Type B pancreatic cell (in vitro differentiated cells): ENCODE measurements around the gene JAKMIP2. TPM values are rescaled to one million over a fixed set of nuclear protein-coding genes. Genes with fewer than 3 reads are reported as not detected.

ENCODE experiments used
- DNase-seq: peaks from one replicate; pipeline ENCODE4 v3.0.0; 2021; ENCODE audit warnings: mixed read lengths; ENCODE audit not compliant: unreplicated experiment; ENCODE audit errors: extremely low spot score
- H3K27ac Mint-ChIP-seq: 2 replicates; pipeline ENCODE4 v1.8.0; 2021; ENCODE audit warnings: mild to moderate bottlenecking, mixed read lengths
- H3K27me3 Mint-ChIP-seq: 2 replicates; pipeline ENCODE4 v1.8.0; 2021; ENCODE audit warnings: mixed read lengths
- H3K36me3 Mint-ChIP-seq: 2 replicates; pipeline ENCODE4 v1.8.0; 2021; ENCODE audit warnings: mixed read lengths
- H3K4me1 Mint-ChIP-seq: one replicate; pipeline ENCODE4 v1.8.0; 2021; ENCODE audit warnings: mixed read lengths; ENCODE audit not compliant: unreplicated experiment
- H3K4me3 Mint-ChIP-seq: 2 replicates; pipeline ENCODE4 v1.8.0; 2021; ENCODE audit warnings: mild to moderate bottlenecking, mixed read lengths
- H3K9me3 Mint-ChIP-seq: 2 replicates; pipeline ENCODE4 v1.8.0; 2021; ENCODE audit warnings: mixed read lengths
- total RNA-seq: library from RNA; stranded (reverse); gene quantifications from 2 replicates; pipeline ENCODE4 v1.2.1, GENCODE V29; 2021; ENCODE audit warnings: low replicate concordance
- TF ChIP-seq, protein P1 (sequence below): fragments of 200-600 bp; sonication (generic); conservative IDR thresholded peaks from 2 replicates; pipeline ENCODE4 v1.5.0; 2021; ENCODE audit warnings: antibody characterized with exemption, mild to moderate bottlenecking

The JAKMIP2 gene
- total RNA-seq, 1 donor from 2014 or later = 13.8 TPM

DNA sequence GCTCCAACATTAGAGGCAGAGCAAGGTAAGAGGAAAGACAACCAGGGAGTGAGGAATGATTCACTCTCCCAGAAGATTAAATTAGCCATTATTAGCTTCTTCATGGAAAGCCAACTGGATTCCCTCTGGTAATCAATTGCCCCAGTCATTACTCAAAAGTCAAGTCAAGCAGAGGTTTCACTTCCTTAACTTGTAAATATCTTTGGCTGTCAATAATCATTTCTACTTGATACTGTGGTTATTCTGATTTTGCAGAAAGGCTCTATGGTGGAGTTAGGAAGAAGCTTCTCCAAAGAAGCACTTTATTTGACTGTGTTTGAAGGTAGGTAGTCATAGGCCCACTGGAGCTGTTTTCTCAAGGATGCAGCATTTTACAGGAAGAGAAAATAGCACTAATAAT is 78.0 kb downstream of the JAKMIP2 start:
- TF ChIP-seq, protein P1, sequence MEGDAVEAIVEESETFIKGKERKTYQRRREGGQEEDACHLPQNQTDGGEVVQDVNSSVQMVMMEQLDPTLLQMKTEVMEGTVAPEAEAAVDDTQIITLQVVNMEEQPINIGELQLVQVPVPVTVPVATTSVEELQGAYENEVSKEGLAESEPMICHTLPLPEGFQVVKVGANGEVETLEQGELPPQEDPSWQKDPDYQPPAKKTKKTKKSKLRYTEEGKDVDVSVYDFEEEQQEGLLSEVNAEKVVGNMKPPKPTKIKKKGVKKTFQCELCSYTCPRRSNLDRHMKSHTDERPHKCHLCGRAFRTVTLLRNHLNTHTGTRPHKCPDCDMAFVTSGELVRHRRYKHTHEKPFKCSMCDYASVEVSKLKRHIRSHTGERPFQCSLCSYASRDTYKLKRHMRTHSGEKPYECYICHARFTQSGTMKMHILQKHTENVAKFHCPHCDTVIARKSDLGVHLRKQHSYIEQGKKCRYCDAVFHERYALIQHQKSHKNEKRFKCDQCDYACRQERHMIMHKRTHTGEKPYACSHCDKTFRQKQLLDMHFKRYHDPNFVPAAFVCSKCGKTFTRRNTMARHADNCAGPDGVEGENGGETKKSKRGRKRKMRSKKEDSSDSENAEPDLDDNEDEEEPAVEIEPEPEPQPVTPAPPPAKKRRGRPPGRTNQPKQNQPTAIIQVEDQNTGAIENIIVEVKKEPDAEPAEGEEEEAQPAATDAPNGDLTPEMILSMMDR = no peak
- DNase-seq = no peak
- H3K9me3 Mint-ChIP-seq = no peaks in the 10 kb centered on the region
- H3K4me3 Mint-ChIP-seq = no peak overlapping the region
- no peaks in the 10 kb centered on the region for H3K4me1 Mint-ChIP-seq
- H3K27me3 Mint-ChIP-seq = no peaks in the 10 kb centered on the region
- H3K27ac Mint-ChIP-seq = no peak overlapping the region
- H3K36me3 Mint-ChIP-seq = no peaks in the 10 kb centered on the region

- Mint-ChIP-seq H3K27me3 (no peaks in the 10 kb centered on the region), H3K9me3 (no peaks in the 10 kb centered on the region), H3K36me3 (peaks cover 11% of the 10 kb centered on the region), H3K4me1 (no peaks in the 10 kb centered on the region), H3K27ac (no peak overlapping the region), H3K4me3 (no peak overlapping the region)
- DNase-seq = no peak
- TF ChIP-seq, protein P1 = no peak
Observed at GRCh38 chr5:147701468-147701867, 81.1 kb downstream of the JAKMIP2 start.

- TF ChIP-seq, protein P1 = no peak
- no peaks in the 10 kb centered on the region for H3K27me3 Mint-ChIP-seq
- H3K27ac Mint-ChIP-seq = no peak overlapping the region
- no peaks in the 10 kb centered on the region for H3K9me3 Mint-ChIP-seq
- peaks cover 12% of the 10 kb centered on the region for H3K36me3 Mint-ChIP-seq
- H3K4me1 Mint-ChIP-seq = no peaks in the 10 kb centered on the region
- H3K4me3 Mint-ChIP-seq = no peak overlapping the region
- no peak for DNase-seq
Observed at GRCh38 chr5:147699496-147700088, 82.9 kb downstream of the JAKMIP2 start.

DNA sequence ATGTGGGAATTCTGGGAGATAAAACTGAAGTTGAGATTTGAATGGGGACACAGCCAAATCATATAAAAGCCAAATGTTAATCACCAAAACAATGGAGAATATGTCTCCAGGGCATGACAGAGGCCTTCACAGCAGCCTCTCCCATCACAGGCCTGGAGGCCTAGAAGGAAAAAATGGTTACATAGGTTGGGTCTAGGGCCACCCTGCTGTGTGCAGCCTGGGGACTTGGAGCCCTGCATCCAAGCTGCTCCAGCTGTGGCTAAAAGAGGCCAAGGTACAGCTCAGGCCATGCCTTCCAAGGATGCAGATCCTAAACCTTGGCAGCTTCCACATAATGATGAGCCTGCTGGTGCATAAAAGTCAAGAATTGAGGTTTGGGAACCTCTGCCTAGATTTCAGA is 85.1 kb downstream of the JAKMIP2 start:
- H3K36me3 Mint-ChIP-seq = peaks cover 12% of the 10 kb centered on the region
- no peaks in the 10 kb centered on the region for H3K9me3 Mint-ChIP-seq
- no peak overlapping the region for H3K4me3 Mint-ChIP-seq
- no peak for DNase-seq
- H3K27me3 Mint-ChIP-seq = no peaks in the 10 kb centered on the region
- TF ChIP-seq, protein P1 = no peak
- no peak overlapping the region for H3K27ac Mint-ChIP-seq
- no peaks in the 10 kb centered on the region for H3K4me1 Mint-ChIP-seq

DNA sequence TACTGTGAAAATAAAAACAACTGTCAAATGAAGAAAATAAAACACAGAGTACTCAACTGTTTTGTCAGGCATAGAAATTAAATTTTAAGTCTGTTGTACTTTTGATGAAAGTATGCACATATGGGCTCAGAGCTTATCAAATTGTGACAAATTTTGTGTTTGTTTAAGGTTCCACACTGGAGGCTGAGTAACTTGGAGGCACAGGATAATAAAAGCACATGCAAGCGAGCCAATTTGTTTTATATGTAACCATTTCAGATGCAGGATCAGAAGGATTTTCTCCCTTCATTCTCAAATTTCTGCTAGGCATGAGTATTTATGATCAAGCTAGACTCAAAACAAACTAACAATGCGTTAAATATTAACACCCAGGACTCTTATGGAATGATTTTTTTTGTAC is 87.8 kb downstream of the JAKMIP2 start:
- H3K27ac Mint-ChIP-seq = no peak overlapping the region
- no peaks in the 10 kb centered on the region for H3K27me3 Mint-ChIP-seq
- H3K9me3 Mint-ChIP-seq = no peaks in the 10 kb centered on the region
- H3K4me1 Mint-ChIP-seq = peaks cover 10% of the 10 kb centered on the region
- TF ChIP-seq, protein P1 = no peak
- no peak overlapping the region for H3K4me3 Mint-ChIP-seq
- no peak for DNase-seq
- peaks cover 12% of the 10 kb centered on the region for H3K36me3 Mint-ChIP-seq

GRCh38 chr5:147693233-147693632 is 89.3 kb downstream of the JAKMIP2 start:
- H3K27me3 Mint-ChIP-seq = no peaks in the 10 kb centered on the region
- no peaks in the 10 kb centered on the region for H3K9me3 Mint-ChIP-seq
- H3K36me3 Mint-ChIP-seq = peaks cover 8% of the 10 kb centered on the region
- H3K27ac Mint-ChIP-seq = no peak overlapping the region
- H3K4me3 Mint-ChIP-seq = no peak overlapping the region
- no peak for DNase-seq
- peaks cover 16% of the 10 kb centered on the region for H3K4me1 Mint-ChIP-seq
- TF ChIP-seq, protein P1 = no peak
